Left forelimb (tissue), 1 donor: Measurements from ENCODE around the gene LAMA3.

Experiments
- DNase-seq: peaks from one replicate; pipeline ENCODE4 v3.0.0-alpha.2; 2018; ENCODE audit warnings: low spot score

Gene LAMA3

GRCh38 chr18:23879544-23879943 lies 190.3 kb downstream of the LAMA3 start:
- no peak for DNase-seq

DNA sequence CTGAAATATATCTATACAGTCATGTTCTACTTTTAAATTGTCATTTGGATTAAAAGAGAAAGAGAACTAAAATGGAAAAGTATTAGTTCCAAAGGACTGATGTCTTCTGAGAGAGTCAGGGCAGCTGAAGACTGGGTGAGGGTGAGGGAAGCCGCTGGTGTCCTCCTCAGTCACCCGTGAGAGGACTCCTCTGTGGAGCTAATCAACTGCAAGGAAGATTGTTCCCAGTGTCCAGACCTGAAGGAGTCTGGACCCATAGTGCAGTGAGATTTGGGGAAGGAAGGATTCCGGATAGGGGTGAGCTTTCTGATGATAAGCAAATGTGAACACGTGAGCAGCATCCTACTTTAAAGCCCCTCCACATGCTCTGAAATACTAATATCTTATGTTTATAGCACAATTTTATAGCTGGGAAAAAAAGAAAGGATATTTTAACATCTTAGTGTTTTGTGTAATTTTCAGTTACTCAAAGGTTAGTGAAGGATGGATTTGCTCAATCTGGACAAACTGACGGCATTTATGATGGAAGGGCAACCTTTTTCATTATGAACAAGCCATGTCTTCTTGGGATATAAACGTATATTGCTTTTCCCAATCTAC lies 190.8 kb downstream of the LAMA3 start:
- DNase-seq, result no peak

DNA sequence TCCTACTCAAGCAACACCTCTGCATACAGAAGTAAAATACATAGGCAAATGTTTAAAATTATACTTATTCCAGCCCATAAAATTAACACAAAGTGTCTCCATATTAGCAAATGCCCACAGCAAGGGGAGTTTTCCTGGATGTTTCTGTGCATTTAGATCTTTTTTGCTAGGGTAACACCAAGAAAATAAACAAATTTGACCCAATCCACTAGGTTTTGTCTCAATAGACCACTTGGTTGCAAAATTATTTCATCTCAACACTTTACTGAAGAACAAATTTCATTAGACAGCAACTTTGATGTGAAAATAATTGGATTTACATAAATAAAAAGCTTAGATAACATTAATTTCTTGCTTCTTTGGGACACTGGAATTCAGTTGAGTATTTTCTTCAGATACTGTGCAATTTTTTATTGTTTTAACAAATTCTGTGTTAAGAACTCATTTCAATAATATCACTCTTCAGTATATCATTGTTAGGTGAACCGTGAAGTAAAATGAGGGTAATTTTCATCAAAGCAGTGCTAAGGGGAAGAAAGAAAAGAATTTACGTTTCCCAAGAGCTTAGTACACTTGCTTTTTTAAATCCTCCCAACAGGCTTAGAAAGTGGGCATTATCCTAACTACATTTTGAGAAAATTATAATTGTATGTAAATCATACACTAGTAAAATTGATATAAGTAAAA lies 191.8 kb downstream of the LAMA3 start:
- DNase-seq, result no peak

DNA sequence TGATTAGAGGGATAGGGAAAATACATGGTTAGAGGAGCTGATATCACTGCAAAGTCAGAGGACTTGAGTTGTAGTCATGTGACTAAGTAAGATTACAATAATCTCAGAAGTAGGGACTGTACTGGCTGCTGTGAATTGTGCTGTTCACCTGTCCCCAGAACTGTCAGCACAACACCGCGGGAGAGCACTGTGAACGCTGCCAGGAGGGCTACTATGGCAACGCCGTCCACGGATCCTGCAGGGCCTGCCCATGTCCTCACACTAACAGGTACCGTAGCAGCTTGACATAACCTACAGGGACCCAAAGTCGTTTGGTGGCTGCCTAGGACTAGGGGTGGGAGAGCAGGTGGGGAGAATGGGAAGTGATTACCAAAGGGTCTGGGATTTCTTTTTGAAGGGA lies 192.5 kb downstream of the LAMA3 start:
- no peak for DNase-seq

- no peak for DNase-seq
Measured at GRCh38 chr18:23882616-23883276, 193.5 kb downstream of the LAMA3 start.

GRCh38 chr18:23883277-23883790 lies 194.1 kb downstream of the LAMA3 start:
- DNase-seq, result no peak

GRCh38 chr18:23884681-23885375 lies 195.6 kb downstream of the LAMA3 start:
- DNase-seq, result no peak

DNA sequence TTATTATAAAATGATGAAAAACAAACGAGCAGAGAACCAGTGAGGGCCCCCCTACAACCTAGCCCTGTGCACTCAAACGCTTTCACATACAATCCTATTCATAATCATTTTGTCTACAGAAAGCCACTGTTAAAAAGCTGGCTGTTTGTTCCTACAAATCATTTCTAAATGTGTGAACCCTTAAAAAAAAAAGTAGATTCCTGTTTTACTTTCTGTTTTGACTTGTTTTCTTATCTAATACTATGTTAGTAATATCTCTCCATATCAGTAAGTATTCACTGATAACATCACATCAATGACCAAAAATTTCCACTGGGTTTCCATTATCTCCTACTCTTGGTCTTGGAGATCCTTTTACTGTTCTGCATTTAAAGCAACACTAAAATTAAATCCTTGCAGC lies 196.5 kb downstream of the LAMA3 start:
- DNase-seq, result no peak

DNA sequence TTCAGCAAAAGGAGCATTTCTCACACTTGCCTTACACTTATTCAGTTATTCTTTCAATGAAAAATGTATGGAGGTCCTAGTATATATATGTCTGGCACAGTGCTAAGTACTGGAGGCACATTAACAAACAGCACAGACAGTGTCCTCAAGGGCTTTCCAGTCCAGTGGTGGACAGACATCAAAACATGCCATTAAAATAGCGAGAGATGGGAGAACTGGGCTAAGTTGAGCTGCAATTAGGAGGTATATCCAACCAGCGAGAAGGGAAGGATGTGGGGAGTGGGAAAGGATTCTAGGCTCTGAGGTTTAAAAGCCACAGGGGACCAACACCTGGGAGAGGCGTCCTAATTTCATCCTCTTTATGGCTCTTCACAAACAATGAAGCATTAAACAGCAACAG lies 197.8 kb downstream of the LAMA3 start:
- no peak for DNase-seq

- DNase-seq, result no peak
Measured at GRCh38 chr18:23887493-23887892, 198.2 kb downstream of the LAMA3 start.

- no peak for DNase-seq
Measured at GRCh38 chr18:23888881-23889280, 199.6 kb downstream of the LAMA3 start.

DNA sequence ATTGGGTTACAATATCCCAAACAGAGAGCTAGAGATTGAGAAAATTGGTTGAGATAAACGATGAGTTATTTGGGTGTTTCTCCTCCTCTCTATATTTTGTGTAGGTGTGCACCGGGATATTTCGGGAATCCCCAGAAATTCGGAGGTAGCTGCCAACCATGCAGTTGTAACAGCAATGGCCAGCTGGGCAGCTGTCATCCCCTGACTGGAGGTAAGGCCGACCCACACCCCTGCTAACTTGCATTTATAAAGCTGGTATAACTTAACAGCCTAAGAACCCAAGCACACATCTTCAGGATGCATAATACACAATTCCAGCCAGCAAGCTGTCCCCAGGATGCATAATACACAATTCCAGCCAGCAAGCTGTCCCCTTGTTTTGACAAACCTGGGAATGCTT lies 200.7 kb downstream of the LAMA3 start:
- no peak for DNase-seq

DNA sequence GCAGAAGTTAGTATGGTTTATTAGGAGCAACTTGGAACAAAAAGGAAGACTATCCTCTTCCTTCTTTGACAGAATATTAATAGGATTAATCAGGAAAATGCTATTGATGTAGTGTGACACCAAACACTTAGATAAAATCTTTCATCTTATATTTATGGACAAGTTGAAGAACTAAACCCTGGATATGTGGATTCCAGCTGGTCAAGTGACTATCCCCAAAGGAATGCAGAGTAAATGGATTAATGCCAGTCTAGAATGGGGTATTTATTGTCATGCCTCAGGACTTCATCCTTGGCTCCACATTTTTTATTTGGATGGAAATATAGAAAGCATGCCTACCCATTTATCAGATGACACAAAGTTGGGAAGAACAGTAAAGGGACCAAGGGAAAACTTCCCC lies 201.3 kb downstream of the LAMA3 start:
- no peak for DNase-seq

GRCh38 chr18:23893653-23894052 lies 204.4 kb downstream of the LAMA3 start:
- DNase-seq, result no peak

DNA sequence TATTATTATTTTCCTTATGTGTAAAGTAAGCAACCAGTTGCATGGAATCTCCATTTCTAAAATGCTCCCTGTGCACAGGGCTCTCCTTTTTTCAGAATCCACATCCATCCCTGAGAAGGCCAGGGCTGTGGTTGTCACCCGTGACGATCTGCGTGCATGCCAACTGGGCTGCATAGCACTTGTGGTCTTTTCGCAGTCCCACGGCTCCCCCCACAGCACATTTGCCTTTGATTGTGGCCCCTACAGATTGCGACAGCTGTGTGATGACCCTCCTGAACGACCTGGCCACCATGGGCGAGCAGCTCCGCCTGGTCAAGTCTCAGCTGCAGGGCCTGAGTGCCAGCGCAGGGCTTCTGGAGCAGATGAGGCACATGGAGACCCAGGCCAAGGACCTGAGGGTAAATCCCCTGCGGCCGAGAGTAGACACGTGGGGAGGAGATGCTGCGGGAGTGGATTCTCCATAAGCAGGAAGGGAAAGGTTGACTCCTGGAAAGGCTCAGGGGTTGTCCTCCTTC lies 205.5 kb downstream of the LAMA3 start:
- DNase-seq, result no peak

DNA sequence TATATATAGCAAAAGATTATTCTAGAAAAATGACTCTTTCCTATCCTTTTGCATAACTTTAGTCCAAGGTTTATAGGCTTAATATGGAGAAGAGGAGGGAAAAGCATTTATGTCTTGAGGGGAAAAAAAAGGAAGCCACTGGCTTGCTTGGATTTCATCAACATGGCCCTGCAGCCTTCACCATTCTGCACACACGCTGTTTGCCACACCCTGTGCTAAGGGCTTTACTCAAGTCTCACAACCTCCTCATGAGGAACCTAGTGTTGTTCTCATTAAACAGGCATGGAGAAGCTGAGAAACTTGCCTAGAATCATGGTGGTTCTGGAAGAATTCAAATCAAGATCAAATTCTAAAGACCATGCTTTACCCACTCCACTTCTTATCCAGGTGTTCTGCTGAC lies 208.0 kb downstream of the LAMA3 start:
- DNase-seq, result no peak

GRCh38 chr18:23897733-23898132 lies 208.5 kb downstream of the LAMA3 start:
- DNase-seq, result no peak

DNA sequence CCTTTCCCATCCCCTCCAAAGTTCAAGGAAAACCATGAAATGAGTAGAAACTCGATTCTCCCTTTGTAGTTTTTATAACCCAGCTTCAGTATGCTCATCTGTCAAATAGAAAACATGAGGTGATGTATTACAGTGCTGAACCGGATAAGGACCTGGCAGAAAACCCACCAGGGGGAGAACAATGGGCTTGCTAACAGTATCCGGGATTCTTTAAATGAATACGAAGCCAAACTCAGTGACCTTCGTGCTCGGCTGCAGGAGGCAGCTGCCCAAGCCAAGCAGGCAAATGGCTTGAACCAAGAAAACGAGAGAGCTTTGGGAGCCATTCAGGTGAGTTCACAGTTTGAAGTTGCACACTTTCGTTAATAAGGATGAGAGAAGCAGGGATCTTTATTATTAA lies 211.7 kb downstream of the LAMA3 start:
- no peak for DNase-seq

GRCh38 chr18:23902396-23902795 lies 213.1 kb downstream of the LAMA3 start:
- DNase-seq, result no peak

- no peak for DNase-seq
Measured at GRCh38 chr18:23903971-23904370, 214.7 kb downstream of the LAMA3 start.

GRCh38 chr18:23906658-23907057 lies 217.4 kb downstream of the LAMA3 start:
- DNase-seq, result no peak

GRCh38 chr18:23908827-23909226 lies 219.6 kb downstream of the LAMA3 start:
- no peak for DNase-seq

GRCh38 chr18:23910032-23910431 lies 220.8 kb downstream of the LAMA3 start:
- no peak for DNase-seq
